ENCODE results near the gene MYH7B. TPM values are rescaled to one million over a fixed set of nuclear protein-coding genes. Genes with fewer than 3 reads are reported as not detected.

Gene MYH7B
- total RNA-seq, 1 donor from 2014 or later = 5.6 TPM

DNA sequence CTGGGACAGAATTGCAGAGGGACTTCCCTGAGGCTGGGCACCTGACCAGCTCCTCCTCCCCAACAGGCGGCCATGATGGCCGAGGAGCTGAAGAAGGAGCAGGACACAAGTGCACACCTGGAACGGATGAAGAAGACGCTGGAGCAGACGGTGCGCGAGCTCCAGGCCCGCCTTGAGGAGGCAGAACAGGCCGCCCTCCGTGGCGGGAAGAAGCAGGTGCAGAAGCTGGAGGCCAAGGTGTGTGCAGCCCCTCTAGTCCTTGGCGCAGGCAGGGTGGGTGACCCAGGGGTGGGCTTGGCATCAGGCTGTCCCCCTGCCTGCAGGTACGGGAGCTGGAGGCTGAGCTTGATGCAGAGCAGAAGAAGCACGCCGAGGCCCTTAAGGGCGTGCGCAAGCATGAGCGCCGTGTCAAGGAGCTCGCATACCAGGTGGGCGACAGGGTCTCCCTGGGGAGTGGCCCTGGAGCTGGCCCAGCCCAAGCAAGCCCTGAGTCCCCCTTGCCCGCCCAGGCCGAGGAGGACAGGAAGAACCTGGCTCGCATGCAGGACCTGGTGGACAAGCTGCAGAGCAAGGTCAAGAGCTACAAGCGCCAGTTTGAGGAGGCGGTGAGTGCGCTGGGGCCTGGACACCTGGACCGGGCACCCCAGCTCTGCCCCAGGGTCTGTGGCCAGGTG is 45.4 kb downstream of the MYH7B start:
- intact Hi-C loops (cut with DNase I) = no loop called here
- ATAC-seq (no peak), DNase-seq (ENCODE audit: low spot score) (no peak)

DNA sequence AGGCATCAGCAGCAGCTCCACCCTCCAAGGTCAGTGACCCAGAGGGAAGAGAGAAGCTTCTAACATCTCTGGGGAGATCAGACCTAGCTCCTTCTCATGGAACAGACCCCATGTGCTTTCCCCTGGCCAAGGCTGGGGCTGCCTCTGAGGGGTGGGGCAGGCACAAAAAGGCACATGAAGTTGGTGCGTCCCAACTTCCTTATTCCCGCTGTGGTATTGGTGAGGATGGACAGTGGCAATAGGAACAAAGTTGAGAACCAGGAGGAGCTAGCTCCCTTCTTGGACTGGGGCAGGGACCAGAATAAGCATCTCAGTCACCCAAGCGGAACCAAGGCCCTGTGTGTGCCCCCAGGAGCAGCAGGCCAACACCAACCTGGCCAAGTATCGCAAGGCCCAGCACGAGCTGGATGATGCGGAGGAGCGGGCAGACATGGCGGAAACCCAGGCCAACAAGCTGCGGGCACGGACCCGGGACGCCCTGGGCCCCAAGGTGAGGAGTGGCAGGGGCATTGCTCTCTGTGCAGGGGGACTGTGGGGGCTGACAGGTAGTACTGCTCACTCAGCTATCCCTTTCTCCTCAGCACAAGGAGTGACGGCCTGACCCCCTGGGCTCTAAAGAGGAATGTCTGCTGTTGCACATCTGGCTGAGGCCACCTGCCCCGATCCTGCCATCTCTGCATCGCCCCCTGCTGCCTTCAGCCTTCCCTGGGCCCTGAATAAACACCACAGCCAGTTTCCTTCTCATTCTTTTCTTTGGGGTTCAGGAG is 46.1 kb downstream of the MYH7B start:
- no peak for DNase-seq (ENCODE audit: low spot score)
- no peak for ATAC-seq
- intact Hi-C loops (cut with DNase I) = no loop called here

DNA sequence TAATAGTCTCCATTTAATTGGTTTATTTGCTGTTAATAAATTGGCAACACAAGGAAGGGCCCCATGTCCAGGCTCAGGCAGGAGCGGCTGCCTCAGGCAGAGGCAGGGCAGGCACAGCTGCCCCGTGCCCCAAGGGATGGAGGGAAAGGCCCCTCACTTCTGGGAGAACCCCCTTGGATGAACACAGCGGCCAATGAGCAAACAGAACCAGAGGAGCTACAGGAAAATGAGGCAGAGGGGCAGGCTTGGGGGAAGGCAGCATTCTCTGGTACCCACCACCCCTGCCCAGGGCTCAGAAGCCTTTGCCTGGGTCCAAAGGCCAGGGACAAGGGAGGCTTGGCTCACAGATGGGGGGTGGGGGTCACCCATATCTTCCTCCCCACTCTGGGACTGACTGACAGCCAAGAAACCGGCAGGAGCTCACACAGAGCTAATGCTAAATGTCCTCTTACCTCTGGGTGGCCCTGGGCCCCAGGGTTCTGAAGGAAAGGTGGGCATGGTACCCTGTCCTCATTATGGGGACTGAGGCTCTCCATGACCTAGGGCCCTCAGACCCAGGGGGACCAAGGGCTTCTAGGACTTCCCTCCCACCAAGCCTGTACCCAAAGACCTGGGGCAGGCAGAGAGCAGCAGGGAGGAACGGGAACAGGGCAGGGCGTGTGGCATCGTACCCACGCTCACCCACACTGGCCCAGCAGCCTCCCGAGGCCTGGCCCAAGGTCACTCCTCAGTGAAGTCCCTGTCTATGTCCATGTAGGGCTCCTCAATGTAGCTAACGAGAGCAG is 47.0 kb downstream of the MYH7B start:
- intact Hi-C loops (cut with DNase I) = no loop called here
- no peak for DNase-seq (ENCODE audit: low spot score)
- ATAC-seq = no peak

DNA sequence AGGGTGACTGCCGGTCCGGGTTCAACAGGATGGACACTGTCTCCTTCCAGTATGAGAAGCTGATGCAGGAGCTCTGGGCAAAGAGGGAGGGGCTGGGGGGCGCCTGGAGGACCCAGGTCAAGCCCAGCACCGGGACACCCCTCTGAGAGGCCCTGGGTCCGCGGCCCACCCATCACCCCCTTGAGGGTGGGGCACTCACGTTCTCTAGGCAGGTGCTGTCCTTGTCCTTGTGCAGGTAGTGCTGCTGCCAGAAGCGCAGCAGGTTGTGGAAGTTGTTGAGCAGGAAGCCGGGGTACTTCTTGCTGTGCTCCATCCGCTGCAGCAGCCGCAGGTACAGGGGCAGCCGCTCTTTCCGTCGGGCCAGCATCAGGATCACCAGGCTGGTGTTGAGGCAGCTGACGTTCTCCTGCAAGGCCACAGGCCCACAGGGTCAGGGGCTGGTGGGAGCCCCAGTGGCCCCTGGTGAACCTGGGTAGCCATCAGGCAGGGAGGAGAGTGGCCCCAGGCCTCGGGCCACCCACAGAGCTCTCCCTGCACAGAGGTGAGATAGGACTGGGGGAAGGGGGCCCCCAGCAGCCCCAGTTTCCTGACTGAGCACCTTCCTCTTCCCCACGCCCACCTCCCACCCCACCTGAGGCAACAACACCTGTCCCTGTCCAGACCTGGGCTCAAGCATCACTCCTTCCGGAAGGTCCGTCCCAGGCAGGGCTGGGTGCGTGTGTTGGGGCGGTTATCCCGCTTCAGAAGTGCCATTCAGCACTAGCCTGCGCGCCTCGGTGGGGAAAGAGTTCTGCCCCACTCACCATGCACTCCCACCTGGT is 47.8 kb downstream of the MYH7B start:
- DNase-seq (ENCODE audit: low spot score) (no peak), ATAC-seq (no peak)
- intact Hi-C loops (cut with DNase I) = no loop called here

DNA sequence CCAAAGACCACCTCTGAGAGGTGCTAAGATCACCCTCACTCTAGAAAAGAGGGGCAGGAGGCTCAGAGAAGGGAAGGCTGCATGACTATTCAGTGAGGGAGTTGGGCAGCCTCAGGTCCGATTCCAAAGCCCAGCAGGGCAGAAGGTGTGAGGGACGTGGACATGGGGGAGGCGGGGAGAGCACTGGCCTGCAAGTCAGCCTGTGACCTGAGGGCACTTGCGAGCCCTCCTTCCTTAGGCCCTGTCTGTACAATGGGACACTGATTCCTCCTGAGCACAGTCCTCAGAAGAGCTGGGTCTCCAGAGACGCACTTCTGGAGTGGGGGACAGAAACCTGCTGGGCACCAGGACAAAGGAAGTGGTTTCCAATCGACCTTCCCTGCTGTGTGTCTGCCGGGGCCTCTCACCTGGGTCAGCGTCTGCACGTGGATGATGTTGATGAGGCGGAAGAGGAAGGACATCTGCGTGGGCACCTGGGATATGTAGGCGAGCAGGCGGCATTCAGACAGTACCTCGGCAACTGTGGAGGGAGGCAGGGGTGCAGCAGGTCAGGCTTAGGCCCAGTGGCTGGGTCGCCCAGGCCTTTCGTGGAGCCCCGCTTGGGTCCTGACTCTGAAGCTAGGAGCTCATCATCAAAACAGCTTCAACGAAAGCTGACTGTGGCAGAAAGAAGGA is 48.5 kb downstream of the MYH7B start:
- ATAC-seq = no peak
- peak; percentile 50 for DNase-seq (ENCODE audit: low spot score)
- intact Hi-C loops (cut with DNase I) = no loop called here

DNA sequence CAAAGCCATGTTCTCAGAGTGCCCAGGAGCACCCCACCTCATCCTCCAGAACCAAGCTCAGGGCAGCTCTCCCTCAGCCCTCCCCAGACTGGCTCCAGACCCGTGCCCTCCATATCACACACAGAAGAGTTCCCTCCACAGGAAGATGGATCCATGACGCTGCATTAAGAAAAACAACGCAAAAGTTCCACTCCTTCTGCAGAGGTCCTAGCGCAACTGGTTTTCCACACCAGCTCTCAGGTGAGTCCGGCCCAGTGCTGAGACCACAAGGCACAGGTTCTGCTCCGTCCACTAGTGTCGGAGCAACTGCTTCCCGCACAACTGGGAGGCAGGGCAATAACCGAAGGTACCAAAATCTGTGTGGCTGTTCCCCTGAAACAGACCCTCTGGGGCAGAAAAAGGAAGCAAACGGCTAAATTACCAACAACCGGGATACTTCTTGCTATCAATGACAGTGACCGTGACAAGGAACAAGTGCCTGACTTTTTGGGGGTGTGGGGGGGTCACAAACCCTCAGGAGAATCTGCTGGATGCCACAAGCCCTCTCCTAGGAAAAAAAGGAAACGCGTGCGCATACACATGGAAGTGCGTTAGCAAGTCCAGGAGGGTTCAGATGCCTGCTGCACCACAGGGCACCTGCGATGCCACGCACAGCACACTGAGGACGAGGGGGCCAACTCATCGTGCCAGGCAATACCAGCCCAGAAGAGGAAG is 49.2 kb downstream of the MYH7B start:
- DNase-seq (ENCODE audit: low spot score) = peak; percentile 34
- intact Hi-C loops (cut with DNase I) = no loop called here
- no peak for ATAC-seq

Small RNAs within 50 kb of the gene (microRNA-seq; reads per million reads assigned to microRNA genes)
- gene MIR499A = not detected
- gene MIR499B = not detected

Other genes starting within 250 kb of the MYH7B start
- gene NCOA6, start 130.2 kb upstream of the MYH7B start, total RNA-seq = 30.2 TPM
- gene GGT7, start 83.0 kb upstream of the MYH7B start, total RNA-seq = 27.0 TPM
- gene ACSS2, start 79.3 kb upstream of the MYH7B start, total RNA-seq = 103 TPM
- gene GSS, start 62 bp upstream of the MYH7B start, total RNA-seq = 17.5 TPM
- gene TRPC4AP, start 136.9 kb downstream of the MYH7B start, total RNA-seq = 50.4 TPM
- 15.4 TPM for gene EDEM2, start 191.5 kb downstream of the MYH7B start, total RNA-seq
- 24.0 TPM for gene PROCR, start 216.2 kb downstream of the MYH7B start, total RNA-seq